ENCODE data around the gene NAPA. TPM values are rescaled to one million over a fixed set of nuclear protein-coding genes. Genes with fewer than 3 reads are reported as not detected.

NAPA gene
- total and polyA plus RNA-seq, 10 of the 15 experiments (the other 5 are each of a cell fraction or from before 2014, with no cell fraction given): 8.2 to 193 (median 102) TPM

- DNase-seq (ENCODE audit: low read depth, low spot score): no peak
- TF ChIP-seq RELB (IDR thresholded peaks at IDR 0.05; ENCODE audit: low read depth): no peak
- no peak for TF ChIP-seq POLR2AphosphoS2 (IDR thresholded peaks at IDR 0.05; ENCODE audit: low read depth, low read length)
- no peak for TF ChIP-seq CREM (IDR thresholded peaks at IDR 0.05; ENCODE audit: low read depth)
- no peak for TF ChIP-seq RUNX3 (IDR thresholded peaks at IDR 0.05; ENCODE audit: low read length)
- TF ChIP-seq KAT2A (conservative IDR thresholded peaks at IDR 0.05; ENCODE audit: control insufficient read depth, low read depth, low read length): no peak
- no peak for TF ChIP-seq NFXL1 (IDR thresholded peaks at IDR 0.05; ENCODE audit: borderline replicate concordance)
- no peak for TF ChIP-seq NRF1 (conservative IDR thresholded peaks at IDR 0.05; ENCODE audit: low read depth, low read length)
- no peak for TF ChIP-seq RAD21 (IDR thresholded peaks at IDR 0.05; ENCODE audit: insufficient read depth, low read depth, low read length)
- no peak for TF ChIP-seq NR2C2 (IDR thresholded peaks at IDR 0.05; ENCODE audit: borderline replicate concordance, control insufficient read depth, insufficient read length, low read depth)
- no peak for TF ChIP-seq KDM1A (IDR thresholded peaks at IDR 0.05; ENCODE audit: borderline replicate concordance)
- TF ChIP-seq CEBPB (IDR thresholded peaks at IDR 0.05; ENCODE audit: borderline replicate concordance in 1 of 2, low read depth in 2 of 2, low read length in 2 of 2): no peak
- in situ Hi-C loops (cut with MboI): no loop called here
- H3K9ac ChIP-seq (ENCODE audit: control insufficient read depth, insufficient read depth, low read length): no peak overlapping the region
- no peak overlapping the region for H3K27ac ChIP-seq (ENCODE audit: control insufficient read depth, insufficient read depth)
- intact Hi-C loops (cut with micrococcal nuclease; ENCODE audit: unreplicated experiment): no loop called here
- ChIA-PET POLR2A (no interaction called here), SMC1A (ENCODE audit: uncharacterized antibody, unreplicated experiment) (no interaction called here), CTCF (interaction anchor here (0.5 kb wide), 1 partner anchor 119 kb away, joined by 3 read pairs; the partner anchor contains the start of gene DHX34), RAD21 (ENCODE audit: unreplicated experiment) (no interaction called here)
- H3K9me3 ChIP-seq (replicated peaks; ENCODE audit: control insufficient read depth, insufficient read depth, low read length): no peaks in the 10 kb centered on the region
- no peak for FAIRE-seq
- H3K4me3 ChIP-seq: no peak overlapping the region
- H3K27me3 ChIP-seq (replicated peaks in 1 of 2; ENCODE audit: control insufficient read depth in 2 of 2, insufficient read depth in 2 of 2, low read length in 1 of 2): peaks cover 5 to 7% of the 10 kb centered on the region in 2 experiments; a peak in 3 of 4 replicates
- no peak overlapping the region for H2AFZ ChIP-seq (ENCODE audit: control insufficient read depth, low read depth, low read length)
- H3K4me1 ChIP-seq (ENCODE audit: control insufficient read depth, insufficient read depth, low read length): no peaks in the 10 kb centered on the region
- H3K79me2 ChIP-seq (ENCODE audit: control insufficient read depth, insufficient read depth, low read length): no peaks in the 10 kb centered on the region
- H3K4me2 ChIP-seq (ENCODE audit: control insufficient read depth, insufficient read depth): no peak overlapping the region
- no peaks in the 10 kb centered on the region for H3K36me3 ChIP-seq (ENCODE audit: control insufficient read depth in 2 of 2, insufficient read depth in 2 of 2, low read length in 1 of 2)
- no peak for ATAC-seq
- no TSS peak for BruUV-seq (replicated peaks)
- no peaks in the 10 kb centered on the region for H4K20me1 ChIP-seq (ENCODE audit: control insufficient read depth, insufficient read depth)
- WGBS (ENCODE audit: insufficient coverage, insufficient replicate concordance, low lambda C conversion rate, missing lambda C conversion rate): 62% methylated on average over 8 of the region's 9 CpGs
Observed at GRCh38 chr19:47467914-47468313, 46.9 kb downstream of the NAPA start.

Data from GM12878 (cell line).